H1 (cell line): Measurements from ENCODE around the gene CHDH. TPM values are rescaled to one million over a fixed set of nuclear protein-coding genes. Genes with fewer than 3 reads are reported as not detected.

Experiments used
- CTCF ChIA-PET: fragments of 300-600 bp; sonication (Branson Sonifier 250); formaldehyde crosslinking; loops from one replicate; lab custom pipeline; 2021; ENCODE audit not compliant: partially characterized antibody; lab: Charles Lee
- POLR2A ChIA-PET: fragments of 300-600 bp; sonication (Branson Sonifier 250); formaldehyde crosslinking; loops from one replicate; lab custom pipeline; 2021; ENCODE audit warnings: inconsistent platforms; ENCODE audit not compliant: partially characterized antibody; lab: Charles Lee
- DNase-seq, 2 experiments: peaks; one replicate each; pipeline versions ENCODE4 v3.0.0 to v3.0.0-alpha.2; 2010 to 2022; ENCODE audit warnings: low spot score in 2 of 2, low read depth in 1 of 2, mixed read lengths in 1 of 2
- FAIRE-seq: peaks from 2 replicates; lab custom pipeline; 2011; peaks lifted over from hg19 to GRCh38; lab: Jason Lieb, UNC
- H2AFZ ChIP-seq: 2 replicates; pipeline ENCODE4 v1.8.1; 2012; ENCODE audit warnings: low read length, inconsistent platforms
- H2AK5ac ChIP-seq: 2 replicates; pipeline ENCODE4 v1.6.1; 2013; ENCODE audit warnings: low read depth, low read length
- H2BK120ac ChIP-seq: replicated peaks from 2 replicates; pipeline ENCODE3; 2013; ENCODE audit warnings: low read depth, low read length, inconsistent platforms
- H2BK12ac ChIP-seq: 2 replicates; pipeline ENCODE4 v1.6.1; 2013; ENCODE audit warnings: low read depth, low read length
- H2BK15ac ChIP-seq: 2 replicates; pipeline ENCODE4 v1.6.1; 2013; ENCODE audit warnings: low read length
- H2BK20ac ChIP-seq: 2 replicates; pipeline ENCODE4 v1.6.1; 2013; ENCODE audit warnings: low read length
- H2BK5ac ChIP-seq: 2 replicates; pipeline ENCODE4 v1.6.1; 2013; ENCODE audit warnings: low read depth, low read length
- H3K14ac ChIP-seq: 2 replicates; pipeline ENCODE4 v1.6.1; 2013; ENCODE audit warnings: inconsistent platforms; ENCODE audit not compliant: insufficient read length
- H3K18ac ChIP-seq: 2 replicates; pipeline ENCODE4 v1.6.1; 2013; ENCODE audit warnings: low read length; ENCODE audit errors: extremely low read depth
- H3K23ac ChIP-seq: 2 replicates; pipeline ENCODE4 v1.6.1; 2013; ENCODE audit warnings: inconsistent platforms; ENCODE audit not compliant: insufficient read length
- H3K23me2 ChIP-seq: 2 replicates; pipeline ENCODE4 v1.6.1; 2013; ENCODE audit warnings: low read depth, low read length
- H3K27ac ChIP-seq: 2 replicates; pipeline ENCODE4 v1.6.1; 2011; ENCODE audit warnings: low read depth, low read length, inconsistent platforms
- H3K27me3 ChIP-seq, 4 experiments: replicated peaks in 1 of 4; 1 replicate in 1 of 4; 2 replicates in 3 of 4; pipeline versions ENCODE4 v1.6.1 to v1.8.1; 2011 to 2013; ENCODE audit warnings: low read length in 3 of 4, mild to moderate bottlenecking in 3 of 4, inconsistent platforms in 2 of 4, mixed read lengths in 2 of 4, moderate library complexity in 1 of 4; ENCODE audit not compliant: control insufficient read depth in 3 of 4, insufficient read depth in 3 of 4; ENCODE audit errors: extremely low read depth in 1 of 4
- H3K36me3 ChIP-seq, 4 experiments: 2 replicates each; pipeline versions ENCODE4 v1.6.1 to v1.8.1; 2011 to 2013; ENCODE audit warnings: mild to moderate bottlenecking in 4 of 4, low read length in 3 of 4, moderate library complexity in 2 of 4, control low read depth in 1 of 4, inconsistent platforms in 1 of 4; ENCODE audit not compliant: insufficient read depth in 4 of 4, control insufficient read depth in 2 of 4
- H3K4ac ChIP-seq: replicated peaks from 2 replicates; pipeline ENCODE3; 2013; ENCODE audit warnings: low read length, low read depth, mixed read lengths, inconsistent platforms; ENCODE audit not compliant: insufficient read length
- H3K4me1 ChIP-seq, 4 experiments: replicated peaks in 1 of 4; 1 replicate in 1 of 4; 2 replicates in 3 of 4; pipeline versions ENCODE4 v1.6.1 to v1.8.1; 2011 to 2013; ENCODE audit warnings: low read length in 3 of 4, inconsistent platforms in 2 of 4, mixed read lengths in 1 of 4; ENCODE audit not compliant: insufficient read depth in 4 of 4, control insufficient read depth in 3 of 4
- H3K4me2 ChIP-seq, 2 experiments: 2 replicates each; pipeline versions ENCODE4 v1.6.1 to v1.8.1; 2011 to 2013; ENCODE audit warnings: low read depth in 2 of 2, low read length in 2 of 2, control low read depth in 1 of 2, inconsistent platforms in 1 of 2, mild to moderate bottlenecking in 1 of 2; ENCODE audit not compliant: insufficient read depth in 1 of 2
- H3K4me3 ChIP-seq, 4 experiments: fragments of 200-600, 300-600 bp in 1 of 4; sonication (generic), shearing (Covaris generic), sonication (Bioruptor Twin) in 1 of 4; 2 replicates each; pipeline versions ENCODE4 v1.5.1 to v1.8.1; 2011 to 2016; ENCODE audit warnings: low read length in 4 of 4, low read depth in 3 of 4, control low read depth in 2 of 4, inconsistent platforms in 2 of 4, mild to moderate bottlenecking in 2 of 4, mixed read lengths in 1 of 4, moderate library complexity in 1 of 4; ENCODE audit not compliant: insufficient read depth in 2 of 4; ENCODE audit errors: extremely low read depth in 1 of 4
- H3K56ac ChIP-seq: replicated peaks from 2 replicates; pipeline ENCODE3; 2013; ENCODE audit warnings: low read depth, mild to moderate bottlenecking, mixed read lengths, low read length, inconsistent platforms; ENCODE audit not compliant: insufficient read length
- H3K79me1 ChIP-seq: 2 replicates; pipeline ENCODE4 v1.6.1; 2013; ENCODE audit warnings: low read depth, low read length, control low read depth
- H3K79me2 ChIP-seq, 2 experiments: 2 replicates each; pipeline versions ENCODE4 v1.6.1 to v1.8.1; 2012 to 2013; ENCODE audit warnings: low read length in 2 of 2, mild to moderate bottlenecking in 2 of 2, inconsistent platforms in 1 of 2; ENCODE audit not compliant: insufficient read depth in 2 of 2, control insufficient read depth in 1 of 2
- H3K9ac ChIP-seq, 4 experiments: replicated peaks in 1 of 4; 1 replicate in 1 of 4; 2 replicates in 3 of 4; pipeline versions ENCODE4 v1.6.1 to v1.8.1; 2011 to 2013; ENCODE audit warnings: low read depth in 3 of 4, low read length in 3 of 4, control low read depth in 2 of 4, mild to moderate bottlenecking in 2 of 4, moderate library complexity in 2 of 4, inconsistent platforms in 1 of 4; ENCODE audit errors: extremely low read depth in 1 of 4
- H3K9me3 ChIP-seq, 2 experiments: 2 replicates each; pipeline versions ENCODE4 v1.6.1 to v1.8.1; 2012 to 2013; ENCODE audit warnings: mild to moderate bottlenecking in 2 of 2, moderate library complexity in 2 of 2, control low read depth in 1 of 2, inconsistent platforms in 1 of 2, low read depth in 1 of 2, low read length in 1 of 2, mixed read lengths in 1 of 2; ENCODE audit not compliant: insufficient read depth in 2 of 2
- H4K20me1 ChIP-seq, 2 experiments: replicated peaks in 1 of 2; 2 replicates each; pipeline versions ENCODE3 to v1.8.1; 2011 to 2013; ENCODE audit warnings: inconsistent platforms in 2 of 2, low read length in 2 of 2, mild to moderate bottlenecking in 1 of 2; ENCODE audit not compliant: insufficient read depth in 2 of 2, control insufficient read depth in 1 of 2
- H4K5ac ChIP-seq: 2 replicates; pipeline ENCODE4 v1.6.1; 2013; ENCODE audit warnings: low read length, low read depth, mixed read lengths, inconsistent platforms; ENCODE audit not compliant: insufficient read length
- H4K8ac ChIP-seq: 2 replicates; pipeline ENCODE4 v1.8.0; 2013; ENCODE audit warnings: mild to moderate bottlenecking, moderate library complexity, low read length, inconsistent platforms; ENCODE audit not compliant: insufficient read depth; ENCODE audit errors: extremely low read depth
- H4K91ac ChIP-seq: replicated peaks from 2 replicates; pipeline ENCODE3; 2013; ENCODE audit warnings: low read length, mixed read lengths, inconsistent platforms; ENCODE audit not compliant: insufficient read length
- CREB1 ChIP-seq: IDR thresholded peaks from 2 replicates; pipeline ENCODE4 v1.6.1; 2012; ENCODE audit warnings: inconsistent platforms
- JUN ChIP-seq: IDR thresholded peaks from 2 replicates; pipeline ENCODE4 v1.6.1; 2011; ENCODE audit warnings: low read depth, mild to moderate bottlenecking, improper control_type of control experiment, low read length
- JUND ChIP-seq: IDR thresholded peaks from 2 replicates; pipeline ENCODE4 v1.6.1; 2011; ENCODE audit warnings: mild to moderate bottlenecking, improper control_type of control experiment, low read length
- SIRT6 ChIP-seq: IDR thresholded peaks from one replicate; pipeline ENCODE4 v1.7.1; 2012; ENCODE audit warnings: low read length, inconsistent platforms
- SP1 ChIP-seq: IDR thresholded peaks from 2 replicates; pipeline ENCODE4 v1.6.1; 2011; ENCODE audit warnings: low read depth, low read length
- WGBS, 2 experiments: shearing (Covaris generic) in 1 of 2; methylation state at CpG; one replicate each; pipeline versions ENCODE4 v1.1.6 to v1.1.7; 2013 to 2015; ENCODE audit warnings: low lambda C conversion rate in 2 of 2, mixed read lengths in 2 of 2, inconsistent platforms in 1 of 2, low coverage in 1 of 2, missing lambda C conversion rate in 1 of 2; ENCODE audit not compliant: insufficient replicate concordance in 2 of 2, insufficient coverage in 1 of 2, insufficient read length in 1 of 2; ENCODE audit errors: extremely low coverage in 1 of 2, missing lambda C conversion rate in 1 of 2; 5-methylcytosine and 5-hydroxymethylcytosine counted together
- polyA plus RNA-seq, 7 experiments: library from polyadenylated mRNA; depleted of rRNA in 3 of 7; stranded (reverse) in 5 of 7; unstranded in 2 of 7; fragments of >200 nt in 5 of 7; fragments of 200-250 nt in 2 of 7; gene quantifications; 1 replicate in 5 of 7; 2 replicates in 1 of 7; 4 replicates in 1 of 7; pipeline versions ENCODE4 v1.2.1 to v1.2.3, GENCODE V29; 2011 to 2013; ENCODE audit warnings: missing spikeins in 2 of 7, mixed read lengths in 2 of 7
- total RNA-seq: library from RNA; stranded (reverse); fragmentation: NEBNext Ultra II Directional; extraction: Animal tissue kit (Norgen Biotek cat#: 25700); gene quantifications from 2 replicates; pipeline ENCODE4 v1.2.1, GENCODE V29; 2021

Gene CHDH
- total and polyA plus RNA-seq, 2 of the 8 experiments (the other 6 are each of a cell fraction or from before 2014, with no cell fraction given): 4.9 to 10.3 TPM

DNA sequence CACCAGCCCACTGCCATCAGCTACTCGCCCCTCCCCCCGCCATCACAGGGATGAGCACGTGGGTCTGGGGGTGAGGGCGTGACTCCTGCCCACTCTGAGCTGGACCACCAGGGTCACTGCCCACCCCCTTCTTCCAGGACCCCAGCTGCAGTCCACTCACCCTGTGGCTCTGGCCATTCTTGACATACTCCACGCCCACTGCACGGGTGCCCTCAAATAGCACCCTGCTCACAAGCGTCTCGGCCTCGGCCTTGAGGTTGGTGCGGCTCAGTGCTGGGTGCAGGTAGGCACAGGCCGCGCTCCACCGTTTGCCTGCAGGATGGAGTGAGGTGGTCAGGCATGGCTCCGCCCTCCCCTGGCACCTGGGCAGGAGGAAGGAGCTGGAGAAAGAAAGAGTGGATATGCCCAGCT, 23.9 kb downstream of the CHDH start:
- Histone ChIP-seq H3K4ac (no peak overlapping the region), H3K9ac (no peak overlapping the region), H3K27me3 (no peaks in the 10 kb centered on the region), H3K18ac (no peak overlapping the region), H2BK15ac (no peak overlapping the region), H3K23me2 (no peaks in the 10 kb centered on the region), H3K56ac (no peak overlapping the region), H3K14ac (no peak overlapping the region), H2BK120ac (no peak overlapping the region)
- POLR2A ChIA-PET: no interaction called here
- DNase-seq: no peak
- FAIRE-seq: no peak
- TF ChIP-seq CREB1 (no peak), SP1 (no peak), JUND (no peak), SIRT6 (no peak), JUN (no peak)
- TF ChIP-seq, all 59 proteins: peak for 0
- Histone ChIP-seq H2AK5ac (no peak overlapping the region), H4K20me1 (peaks cover 3% of the 10 kb centered on the region in 2 experiments), H3K9me3 (no peaks in the 10 kb centered on the region), H4K8ac (no peak overlapping the region), H4K5ac (no peak overlapping the region), H2BK12ac (no peak overlapping the region), H3K23ac (no peak overlapping the region), H3K4me3 (no peak overlapping the region), H3K4me1 (peaks cover 0 to 3% (median 1%) of the 10 kb centered on the region in 4 experiments; a peak in 1 of 7 replicates), H3K79me1 (no peaks in the 10 kb centered on the region), H3K4me2 (no peak overlapping the region), H2AFZ (no peak overlapping the region), H4K91ac (no peak overlapping the region), H3K79me2 (no peaks in the 10 kb centered on the region), H2BK5ac (no peak overlapping the region; the same call in 1 of the 2 replicates), H3K36me3 (peaks cover 6 to 23% (median 13%) of the 10 kb centered on the region in 4 experiments; a peak in 7 of 8 replicates), H3K27ac (no peak overlapping the region), H2BK20ac (no peak overlapping the region)
- WGBS, 2 experiments: 92% methylated on average over 14 of the region's 14 CpGs; no CpG with 5 or more reads in 1 of the 2 experiments
- CTCF ChIA-PET: interaction anchor here (0.6 to 2.0 kb wide), 6 partner anchors 10 to 152 kb away, joined by 3 to 5 read pairs (median 3); no protein-coding TSS in a partner anchor
